Coronary artery (tissue), 2 donors: ENCODE measurements around the gene FBH1.

ENCODE experiments used
- DNase-seq: peaks from one replicate; pipeline ENCODE4 v3.0.0-alpha.2; 2017; ENCODE audit warnings: low spot score
- H3K27ac ChIP-seq, 2 donors: fragments of 200-600 bp; sonication (generic); one replicate each; pipeline ENCODE4 v1.5.1; 2016 to 2019
- H3K4me3 ChIP-seq: fragments of 200-600 bp; sonication (generic); 2 replicates; pipeline ENCODE4 v1.5.1; 2016; ENCODE audit warnings: mild to moderate bottlenecking, moderate library complexity
- CTCF ChIP-seq: fragments of 200-600 bp; sonication (generic); IDR thresholded peaks from one replicate; pipeline ENCODE4 v1.5.1; 2019; ENCODE audit warnings: antibody characterized with exemption

FBH1 gene

GRCh38 chr10:5887029-5887428 is 3.0 kb upstream of the FBH1 start:
- Histone ChIP-seq H3K27ac (no peak overlapping the region), H3K4me3 (no peak overlapping the region)
- no peak for DNase-seq
- TF ChIP-seq CTCF, result no peak

GRCh38 chr10:5887641-5888040 is 2.4 kb upstream of the FBH1 start:
- Histone ChIP-seq H3K4me3 (no peak overlapping the region), H3K27ac (no peak overlapping the region)
- DNase-seq, result no peak
- no peak for TF ChIP-seq CTCF

- peak overlapping the region; percentile 91 for H3K4me3 ChIP-seq
- TF ChIP-seq CTCF, result no peak
- DNase-seq, result no peak
- peak overlapping the region in 1 of 2 donors; percentile 84 for H3K27ac ChIP-seq
Measured at GRCh38 chr10:5888351-5888750, 1.7 kb upstream of the FBH1 start.

GRCh38 chr10:5888843-5889623 is 1.0 kb upstream of the FBH1 start:
- H3K4me3 ChIP-seq, result peak overlapping the region; percentile 91

GRCh38 chr10:5890452-5890915 is 441 bp downstream of the FBH1 start:
- Histone ChIP-seq H3K27ac (peak overlapping the region; percentile 76 to 95), H3K4me3 (peak overlapping the region; percentile 91)
- DNase-seq, result peak; percentile 77
- no peak for TF ChIP-seq CTCF

More at GRCh38 chr10:5888843-5889623, 1.0 kb upstream of the FBH1 start:
- TF ChIP-seq CTCF, result no peak
- peak overlapping the region; percentile 69 to 84 for H3K27ac ChIP-seq
- no peak for DNase-seq

GRCh38 chr10:5891009-5891408 is 966 bp downstream of the FBH1 start:
- H3K4me3 ChIP-seq, result peak overlapping the region; percentile 91
- H3K27ac ChIP-seq, result peak overlapping the region; percentile 76 to 95
- no peak for TF ChIP-seq CTCF
- no peak for DNase-seq

GRCh38 chr10:5892007-5892406 is 2.0 kb downstream of the FBH1 start:
- peak overlapping the region in 1 of 2 donors; percentile 47 for H3K27ac ChIP-seq
- DNase-seq, result no peak
- no peak overlapping the region for H3K4me3 ChIP-seq
- TF ChIP-seq CTCF, result no peak
